K562 (cell line): ENCODE measurements around the gene CABLES1. TPM values are rescaled to one million over a fixed set of nuclear protein-coding genes. Genes with fewer than 3 reads are reported as not detected.
A peak's percentile ranks its signal among the peaks of the same experiment; 100 is the strongest.

ENCODE experiments used
- L3MBTL2 ChIP-seq: fragments of 450-650 bp; IDR thresholded peaks from 2 replicates; pipeline ENCODE4 v1.6.1; 2016; ENCODE audit warnings: mild to moderate bottlenecking, moderate library complexity
- MGA ChIP-seq: fragments of 450-650 bp; IDR thresholded peaks from 2 replicates; pipeline ENCODE4 v1.6.1; 2016; ENCODE audit warnings: mild to moderate bottlenecking, moderate library complexity
- polyA plus RNA-seq, 8 experiments: library from polyadenylated mRNA; depleted of rRNA in 4 of 8; stranded (reverse) in 5 of 8; unstranded in 3 of 8; fragments of >200 nt; fragmentation: Nextera tagmentation in 2 of 8; fragmentation: Illumina TruSeq in 1 of 8; extraction: Ambion mirVana in 2 of 8; extraction: Trizol in 1 of 8; gene quantifications; 2 replicates each; pipeline versions ENCODE4 v1.2.1 to v1.2.3, GENCODE V29; 2011 to 2014; ENCODE audit warnings: inconsistent platforms in 1 of 8, missing spikeins in 1 of 8
- total RNA-seq, 7 experiments: library from RNA; depleted of rRNA in 6 of 7; stranded (reverse); fragments of >200 nt in 6 of 7; fragmentation: Illumina TruSeq in 2 of 7; extraction: Trizol in 2 of 7; gene quantifications; 2 replicates each; pipeline versions ENCODE4 v1.2.1 to v1.2.3, GENCODE V29; 2011 to 2021; ENCODE audit warnings: low replicate concordance in 1 of 7
- TF ChIP-seq, protein P1 (sequence below): fragments of 250-450 bp; sonication (Bioruptor Pico); IDR thresholded peaks from 2 replicates; pipeline ENCODE4 v1.4.0; 2020; ENCODE audit warnings: mild to moderate bottlenecking
- TF ChIP-seq, protein P2 (sequence below): fragments of 450-650 bp; IDR thresholded peaks from 2 replicates; pipeline ENCODE4 v1.6.1; 2017; ENCODE audit warnings: antibody characterized with exemption, mild to moderate bottlenecking
- TF ChIP-seq, protein P3 (sequence below): fragments of 450-650 bp; formaldehyde crosslinking; IDR thresholded peaks from 2 replicates; pipeline ENCODE4 v1.4.0; 2020; ENCODE audit warnings: mild to moderate bottlenecking, moderate library complexity

CABLES1 gene
- total and polyA plus RNA-seq, 9 of the 15 experiments (the other 6 are each of a cell fraction or from before 2014, with no cell fraction given), result 0.04 to 0.10 (median 0.06) TPM; not detected in 3

DNA sequence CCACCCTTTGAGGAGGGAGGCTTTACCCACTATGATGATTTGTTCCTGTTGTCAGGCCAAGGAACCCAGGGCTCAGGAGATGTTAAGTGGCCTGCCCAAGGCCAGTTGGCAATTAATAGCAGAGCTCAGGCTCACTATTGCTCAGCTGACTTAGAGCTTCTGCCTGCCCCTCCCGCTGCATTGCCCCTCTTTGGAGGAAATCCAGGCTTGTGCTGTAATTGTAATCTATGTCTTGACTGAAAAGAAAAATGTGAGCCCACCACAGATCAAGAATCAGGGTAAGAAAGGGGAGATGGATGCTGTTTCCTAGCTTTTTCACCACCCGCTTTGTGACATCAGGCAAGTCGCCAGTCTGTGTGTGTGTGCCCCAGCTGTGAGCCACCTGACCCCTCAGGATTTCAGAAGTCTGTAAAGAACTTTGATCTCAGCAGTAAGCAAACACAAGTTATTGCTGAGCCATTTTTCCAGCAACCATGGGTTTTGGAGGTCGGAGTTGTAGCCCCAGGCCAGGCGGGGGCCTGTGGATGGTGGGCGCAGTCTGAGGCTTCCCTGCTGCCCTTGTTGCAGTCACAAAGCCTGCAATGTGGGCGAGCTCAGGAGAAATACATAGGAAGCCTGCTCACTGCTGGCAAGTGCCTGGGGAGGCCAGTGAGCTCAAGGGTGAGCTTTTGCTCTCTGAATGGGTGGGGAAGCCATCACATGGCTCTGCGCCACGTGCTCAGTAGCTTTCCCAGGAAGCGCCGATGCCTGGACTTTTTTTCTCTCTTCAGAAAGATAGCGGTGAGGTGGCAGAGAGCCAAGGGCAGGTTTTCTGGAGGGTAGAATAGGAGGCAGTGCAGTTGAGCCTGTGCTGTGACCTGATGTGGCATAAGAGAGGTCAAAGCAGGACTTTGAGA, 6.1 kb downstream of the CABLES1 start (continued):
- TF ChIP-seq MGA (peak; percentile 45; the same call in 1 of the 2 replicates), L3MBTL2 (peak; percentile 77)
- TF ChIP-seq, protein P1, sequence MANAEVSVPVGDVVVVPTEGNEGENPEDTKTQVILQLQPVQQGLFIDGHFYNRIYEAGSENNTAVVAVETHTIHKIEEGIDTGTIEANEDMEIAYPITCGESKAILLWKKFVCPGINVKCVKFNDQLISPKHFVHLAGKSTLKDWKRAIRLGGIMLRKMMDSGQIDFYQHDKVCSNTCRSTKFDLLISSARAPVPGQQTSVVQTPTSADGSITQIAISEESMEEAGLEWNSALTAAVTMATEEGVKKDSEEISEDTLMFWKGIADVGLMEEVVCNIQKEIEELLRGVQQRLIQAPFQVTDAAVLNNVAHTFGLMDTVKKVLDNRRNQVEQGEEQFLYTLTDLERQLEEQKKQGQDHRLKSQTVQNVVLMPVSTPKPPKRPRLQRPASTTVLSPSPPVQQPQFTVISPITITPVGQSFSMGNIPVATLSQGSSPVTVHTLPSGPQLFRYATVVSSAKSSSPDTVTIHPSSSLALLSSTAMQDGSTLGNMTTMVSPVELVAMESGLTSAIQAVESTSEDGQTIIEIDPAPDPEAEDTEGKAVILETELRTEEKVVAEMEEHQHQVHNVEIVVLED (CRISPR knock-in tag), result no peak
- TF ChIP-seq, protein P2, sequence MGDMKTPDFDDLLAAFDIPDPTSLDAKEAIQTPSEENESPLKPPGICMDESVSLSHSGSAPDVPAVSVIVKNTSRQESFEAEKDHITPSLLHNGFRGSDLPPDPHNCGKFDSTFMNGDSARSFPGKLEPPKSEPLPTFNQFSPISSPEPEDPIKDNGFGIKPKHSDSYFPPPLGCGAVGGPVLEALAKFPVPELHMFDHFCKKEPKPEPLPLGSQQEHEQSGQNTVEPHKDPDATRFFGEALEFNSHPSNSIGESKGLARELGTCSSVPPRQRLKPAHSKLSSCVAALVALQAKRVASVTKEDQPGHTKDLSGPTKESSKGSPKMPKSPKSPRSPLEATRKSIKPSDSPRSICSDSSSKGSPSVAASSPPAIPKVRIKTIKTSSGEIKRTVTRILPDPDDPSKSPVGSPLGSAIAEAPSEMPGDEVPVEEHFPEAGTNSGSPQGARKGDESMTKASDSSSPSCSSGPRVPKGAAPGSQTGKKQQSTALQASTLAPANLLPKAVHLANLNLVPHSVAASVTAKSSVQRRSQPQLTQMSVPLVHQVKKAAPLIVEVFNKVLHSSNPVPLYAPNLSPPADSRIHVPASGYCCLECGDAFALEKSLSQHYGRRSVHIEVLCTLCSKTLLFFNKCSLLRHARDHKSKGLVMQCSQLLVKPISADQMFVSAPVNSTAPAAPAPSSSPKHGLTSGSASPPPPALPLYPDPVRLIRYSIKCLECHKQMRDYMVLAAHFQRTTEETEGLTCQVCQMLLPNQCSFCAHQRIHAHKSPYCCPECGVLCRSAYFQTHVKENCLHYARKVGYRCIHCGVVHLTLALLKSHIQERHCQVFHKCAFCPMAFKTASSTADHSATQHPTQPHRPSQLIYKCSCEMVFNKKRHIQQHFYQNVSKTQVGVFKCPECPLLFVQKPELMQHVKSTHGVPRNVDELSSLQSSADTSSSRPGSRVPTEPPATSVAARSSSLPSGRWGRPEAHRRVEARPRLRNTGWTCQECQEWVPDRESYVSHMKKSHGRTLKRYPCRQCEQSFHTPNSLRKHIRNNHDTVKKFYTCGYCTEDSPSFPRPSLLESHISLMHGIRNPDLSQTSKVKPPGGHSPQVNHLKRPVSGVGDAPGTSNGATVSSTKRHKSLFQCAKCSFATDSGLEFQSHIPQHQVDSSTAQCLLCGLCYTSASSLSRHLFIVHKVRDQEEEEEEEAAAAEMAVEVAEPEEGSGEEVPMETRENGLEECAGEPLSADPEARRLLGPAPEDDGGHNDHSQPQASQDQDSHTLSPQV, result no peak
- TF ChIP-seq, protein P3, sequence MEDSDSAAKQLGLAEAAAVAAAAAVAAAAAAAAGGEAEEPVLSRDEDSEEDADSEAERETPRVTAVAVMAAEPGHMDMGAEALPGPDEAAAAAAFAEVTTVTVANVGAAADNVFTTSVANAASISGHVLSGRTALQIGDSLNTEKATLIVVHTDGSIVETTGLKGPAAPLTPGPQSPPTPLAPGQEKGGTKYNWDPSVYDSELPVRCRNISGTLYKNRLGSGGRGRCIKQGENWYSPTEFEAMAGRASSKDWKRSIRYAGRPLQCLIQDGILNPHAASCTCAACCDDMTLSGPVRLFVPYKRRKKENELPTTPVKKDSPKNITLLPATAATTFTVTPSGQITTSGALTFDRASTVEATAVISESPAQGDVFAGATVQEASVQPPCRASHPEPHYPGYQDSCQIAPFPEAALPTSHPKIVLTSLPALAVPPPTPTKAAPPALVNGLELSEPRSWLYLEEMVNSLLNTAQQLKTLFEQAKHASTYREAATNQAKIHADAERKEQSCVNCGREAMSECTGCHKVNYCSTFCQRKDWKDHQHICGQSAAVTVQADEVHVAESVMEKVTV, result no peak
